Measurements from ENCODE around the gene KCTD20. TPM values are rescaled to one million over a fixed set of nuclear protein-coding genes. Genes with fewer than 3 reads are reported as not detected.

Gene KCTD20
- total and polyA plus RNA-seq, 3 experiments from 2014 or later, result 41.4 to 52.4 (median 52.3) TPM

GRCh38 chr6:36499918-36500317 is 57.1 kb downstream of the KCTD20 start:
- Mint-ChIP-seq H3K27me3 (no peaks in the 10 kb centered on the region), H3K4me3 (no peak overlapping the region), H3K4me1 (peaks cover 14 to 41% (median 36%) of the 10 kb centered on the region in 3 donors), H3K9me3 (no peaks in the 10 kb centered on the region), H3K36me3 (peaks cover 16 to 94% (median 31%) of the 10 kb centered on the region in 3 donors), H3K27ac (peak overlapping the region in 4 of 8 donors; percentile 6 to 42 (median 28))
- DNase-seq, result no peak
- Histone ChIP-seq H3K27me3 (ENCODE audit: insufficient read depth, low read length, poor library complexity, severe bottlenecking) (no peaks in the 10 kb centered on the region), H3K36me3 (ENCODE audit: insufficient read depth, low read length) (peaks cover 43% of the 10 kb centered on the region), H3K9me3 (ENCODE audit: low read length) (no peaks in the 10 kb centered on the region), H3K4me1 (ENCODE audit: insufficient read depth, low read length) (peaks cover 8% of the 10 kb centered on the region), H3K27ac (ENCODE audit: low read depth, low read length) (no peak overlapping the region), H3K4me3 (ENCODE audit: low read length) (no peak overlapping the region)
- ChIA-PET POLR2A (no interaction called here), CTCF (interaction anchor here (0.7 to 0.8 kb wide), 2 partner anchors 11 to 18 kb away, joined by 3 read pairs; no protein-coding TSS in a partner anchor)

GRCh38 chr6:36501686-36502085 is 58.9 kb downstream of the KCTD20 start:
- peak overlapping the region in 4 of 8 donors; percentile 11 to 86 (median 46) for H3K27ac Mint-ChIP-seq
- CTCF ChIA-PET, result no interaction called here
- Histone ChIP-seq H3K9me3 (ENCODE audit: low read length) (no peaks in the 10 kb centered on the region), H3K27me3 (ENCODE audit: insufficient read depth, low read length, poor library complexity, severe bottlenecking) (no peaks in the 10 kb centered on the region), H3K4me3 (ENCODE audit: low read length) (no peak overlapping the region), H3K27ac (ENCODE audit: low read depth, low read length) (no peak overlapping the region), H3K4me1 (ENCODE audit: insufficient read depth, low read length) (peaks cover 24% of the 10 kb centered on the region), H3K36me3 (ENCODE audit: insufficient read depth, low read length) (peaks cover 44% of the 10 kb centered on the region)
- H3K4me1 Mint-ChIP-seq, result peaks cover 29 to 51% (median 41%) of the 10 kb centered on the region in 3 donors
- no peaks in the 10 kb centered on the region for H3K9me3 Mint-ChIP-seq
- H3K27me3 Mint-ChIP-seq, result no peaks in the 10 kb centered on the region
- POLR2A ChIA-PET, result no interaction called here
- no peak for DNase-seq
- H3K4me3 Mint-ChIP-seq, result no peak overlapping the region
- H3K36me3 Mint-ChIP-seq, result peaks cover 20 to 94% (median 33%) of the 10 kb centered on the region in 3 donors

DNA sequence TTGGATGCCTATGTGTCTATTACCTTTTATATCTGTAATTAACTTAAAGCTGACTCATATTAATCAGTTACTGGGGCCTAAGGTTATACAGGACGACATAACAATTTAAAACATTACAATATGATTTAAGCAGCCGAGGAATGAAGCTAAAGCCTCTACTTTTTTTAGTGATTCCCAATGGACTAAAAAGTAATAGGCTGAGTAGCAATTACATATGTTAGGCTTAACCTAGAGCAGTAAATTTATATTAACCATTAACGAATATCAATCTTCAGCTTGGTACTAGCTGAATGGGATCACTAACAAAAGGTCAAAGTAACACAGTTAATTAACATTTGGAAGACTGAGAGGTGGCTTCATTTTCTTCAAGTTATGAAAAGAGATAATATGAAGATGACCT is 61.4 kb downstream of the KCTD20 start:
- H3K4me3 Mint-ChIP-seq, result no peak overlapping the region
- H3K36me3 ChIP-seq (ENCODE audit: insufficient read depth, low read length), result peaks cover 37% of the 10 kb centered on the region
- H3K9me3 ChIP-seq (ENCODE audit: low read length), result no peaks in the 10 kb centered on the region
- no peak for DNase-seq
- ChIA-PET POLR2A (interaction anchor here (0.5 kb wide), 1 partner anchor 37 kb away, joined by 5 read pairs; no protein-coding TSS in a partner anchor), CTCF (interaction anchor here (1.3 kb wide), 1 partner anchor 18 kb away, joined by 3 read pairs; no protein-coding TSS in a partner anchor)
- no peaks in the 10 kb centered on the region for H3K27me3 Mint-ChIP-seq
- H3K4me3 ChIP-seq (ENCODE audit: low read length), result no peak overlapping the region
- peaks cover 39 to 61% (median 46%) of the 10 kb centered on the region in 3 donors for H3K4me1 Mint-ChIP-seq
- peak overlapping the region in 4 of 8 donors; percentile 5 to 74 (median 53) for H3K27ac Mint-ChIP-seq
- H3K27ac ChIP-seq (ENCODE audit: low read depth, low read length), result no peak overlapping the region
- peaks cover 37% of the 10 kb centered on the region for H3K4me1 ChIP-seq (ENCODE audit: insufficient read depth, low read length)
- no peaks in the 10 kb centered on the region for H3K9me3 Mint-ChIP-seq
- H3K27me3 ChIP-seq (ENCODE audit: insufficient read depth, low read length, poor library complexity, severe bottlenecking), result no peaks in the 10 kb centered on the region
- H3K36me3 Mint-ChIP-seq, result peaks cover 11 to 95% (median 29%) of the 10 kb centered on the region in 3 donors

DNA sequence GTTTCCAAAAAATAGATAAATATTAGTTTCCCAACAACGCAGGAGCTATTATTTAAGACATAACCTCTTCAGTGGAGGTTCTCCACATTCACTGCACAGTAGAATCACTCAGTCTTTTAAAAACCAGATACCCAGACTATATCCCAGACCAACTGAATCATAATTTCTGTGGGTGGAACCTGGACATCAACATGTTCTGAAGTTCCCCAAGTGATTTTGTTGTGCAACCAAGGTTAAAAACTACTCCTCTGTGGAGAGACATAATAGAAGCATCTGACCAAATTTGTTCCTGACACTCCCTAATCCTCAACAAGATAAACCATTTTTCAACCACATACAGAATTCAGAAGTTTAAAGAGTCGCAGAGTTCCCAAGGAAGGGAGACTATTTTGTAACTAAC is 62.2 kb downstream of the KCTD20 start:
- no peak overlapping the region for H3K4me3 Mint-ChIP-seq
- H3K27me3 Mint-ChIP-seq, result no peaks in the 10 kb centered on the region
- H3K36me3 Mint-ChIP-seq, result peaks cover 11 to 95% (median 26%) of the 10 kb centered on the region in 3 donors
- DNase-seq, result no peak
- peaks cover 37% of the 10 kb centered on the region for H3K4me1 ChIP-seq (ENCODE audit: insufficient read depth, low read length)
- ChIA-PET CTCF (no interaction called here), POLR2A (interaction anchor here (2.0 kb wide), 1 partner anchor 41 kb away, joined by 4 read pairs; no protein-coding TSS in a partner anchor)
- H3K4me1 Mint-ChIP-seq, result peaks cover 37 to 58% (median 43%) of the 10 kb centered on the region in 3 donors
- peak overlapping the region in 6 of 8 donors; percentile 28 to 78 (median 71) for H3K27ac Mint-ChIP-seq
- no peaks in the 10 kb centered on the region for H3K9me3 ChIP-seq (ENCODE audit: low read length)
- H3K4me3 ChIP-seq (ENCODE audit: low read length), result no peak overlapping the region
- H3K36me3 ChIP-seq (ENCODE audit: insufficient read depth, low read length), result peaks cover 35% of the 10 kb centered on the region
- no peak overlapping the region for H3K27ac ChIP-seq (ENCODE audit: low read depth, low read length)
- no peaks in the 10 kb centered on the region for H3K9me3 Mint-ChIP-seq
- no peaks in the 10 kb centered on the region for H3K27me3 ChIP-seq (ENCODE audit: insufficient read depth, low read length, poor library complexity, severe bottlenecking)

- H3K36me3 ChIP-seq (ENCODE audit: insufficient read depth, low read length), result peaks cover 44% of the 10 kb centered on the region
- peaks cover 11 to 97% (median 28%) of the 10 kb centered on the region in 3 donors for H3K36me3 Mint-ChIP-seq
- CTCF ChIA-PET, result no interaction called here
These were observed 63.1 kb downstream of the KCTD20 start for GRCh38 chr6:36505744-36506534.

DNA sequence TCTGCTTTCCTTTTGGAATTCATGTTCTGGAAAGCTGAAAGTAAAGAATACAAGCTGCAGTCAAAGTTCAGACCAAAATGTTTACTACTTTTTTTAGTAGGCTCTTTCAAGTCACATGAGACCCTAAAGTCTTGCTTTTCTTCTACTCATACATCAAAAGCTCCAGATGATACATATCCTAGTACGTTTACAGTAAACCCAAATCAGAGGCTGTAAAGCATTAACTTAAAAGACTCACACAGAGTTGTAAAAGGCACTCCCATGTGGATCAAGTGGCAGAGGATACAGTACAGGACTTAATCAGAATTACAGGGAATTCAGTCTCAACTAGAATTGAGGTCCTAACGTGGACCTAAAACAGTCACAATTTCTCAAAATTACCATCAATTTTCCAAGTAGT is 63.8 kb downstream of the KCTD20 start:
- peaks cover 37% of the 10 kb centered on the region for H3K4me1 ChIP-seq (ENCODE audit: insufficient read depth, low read length)
- POLR2A ChIA-PET, result interaction anchor here (0.8 to 2.0 kb wide), 2 partner anchors 26 to 40 kb away, joined by 3 to 4 read pairs; no protein-coding TSS in a partner anchor
- peaks cover 50% of the 10 kb centered on the region for H3K36me3 ChIP-seq (ENCODE audit: insufficient read depth, low read length)
- CTCF ChIA-PET, result no interaction called here
- peak overlapping the region in 3 of 7 donors; percentile 41 to 69 (median 53) for H3K4me3 Mint-ChIP-seq
- no peaks in the 10 kb centered on the region for H3K9me3 Mint-ChIP-seq
- H3K27me3 Mint-ChIP-seq, result no peaks in the 10 kb centered on the region
- peaks cover 36 to 57% (median 43%) of the 10 kb centered on the region in 3 donors for H3K4me1 Mint-ChIP-seq
- no peak for DNase-seq
- H3K9me3 ChIP-seq (ENCODE audit: low read length), result no peaks in the 10 kb centered on the region
- no peak overlapping the region for H3K27ac ChIP-seq (ENCODE audit: low read depth, low read length)
- no peak overlapping the region for H3K4me3 ChIP-seq (ENCODE audit: low read length)
- H3K27ac Mint-ChIP-seq, result peak overlapping the region in 7 of 8 donors; percentile 40 to 87 (median 77)
- no peaks in the 10 kb centered on the region for H3K27me3 ChIP-seq (ENCODE audit: insufficient read depth, low read length, poor library complexity, severe bottlenecking)
- H3K36me3 Mint-ChIP-seq, result peaks cover 11 to 98% (median 28%) of the 10 kb centered on the region in 3 donors

More at GRCh38 chr6:36505744-36506534, 63.1 kb downstream of the KCTD20 start:
- Mint-ChIP-seq H3K27ac (peak overlapping the region; percentile 40 to 87 (median 69)), H3K27me3 (no peaks in the 10 kb centered on the region), H3K9me3 (no peaks in the 10 kb centered on the region), H3K4me3 (peak overlapping the region in 5 of 7 donors; percentile 7 to 69 (median 43)), H3K4me1 (peaks cover 37 to 58% (median 43%) of the 10 kb centered on the region in 3 donors)
- Histone ChIP-seq H3K4me3 (ENCODE audit: low read length) (no peak overlapping the region), H3K9me3 (ENCODE audit: low read length) (no peaks in the 10 kb centered on the region), H3K4me1 (ENCODE audit: insufficient read depth, low read length) (peaks cover 37% of the 10 kb centered on the region), H3K27me3 (ENCODE audit: insufficient read depth, low read length, poor library complexity, severe bottlenecking) (no peaks in the 10 kb centered on the region), H3K27ac (ENCODE audit: low read depth, low read length) (no peak overlapping the region)
- no peak for DNase-seq
- POLR2A ChIA-PET, result interaction anchor here (0.8 to 2.0 kb wide), 2 partner anchors 27 to 40 kb away, joined by 3 to 4 read pairs; no protein-coding TSS in a partner anchor

DNA sequence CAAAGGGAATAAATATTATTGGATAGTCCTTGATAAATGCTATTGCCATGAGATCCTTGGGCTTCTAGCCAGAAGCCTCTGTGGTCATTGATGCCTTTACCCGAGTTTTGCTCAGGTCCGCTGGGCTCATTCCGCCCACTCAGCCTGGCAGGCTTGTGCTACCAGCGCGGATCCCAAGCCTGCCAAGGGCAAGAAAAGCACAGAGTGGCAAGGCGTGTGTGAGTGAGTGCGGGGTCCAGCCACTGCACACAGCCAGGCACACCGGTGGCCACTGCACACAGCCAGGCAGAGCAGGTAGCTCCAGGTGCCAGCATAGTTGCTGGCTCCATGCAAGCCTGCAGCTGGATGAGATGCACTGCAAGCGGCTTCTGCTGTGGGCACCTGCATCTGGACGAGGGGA is 65.7 kb downstream of the KCTD20 start:
- DNase-seq, result no peak

GRCh38 chr6:36510365-36510764 is 67.6 kb downstream of the KCTD20 start:
- DNase-seq, result no peak
- Histone ChIP-seq H3K27ac (ENCODE audit: low read depth, low read length) (no peak overlapping the region), H3K4me1 (ENCODE audit: insufficient read depth, low read length) (peaks cover 32% of the 10 kb centered on the region), H3K27me3 (ENCODE audit: insufficient read depth, low read length, poor library complexity, severe bottlenecking) (no peaks in the 10 kb centered on the region), H3K9me3 (ENCODE audit: low read length) (no peaks in the 10 kb centered on the region), H3K36me3 (ENCODE audit: insufficient read depth, low read length) (peaks cover 54% of the 10 kb centered on the region), H3K4me3 (ENCODE audit: low read length) (no peak overlapping the region)
- ChIA-PET POLR2A (no interaction called here), CTCF (no interaction called here)
- Mint-ChIP-seq H3K9me3 (no peaks in the 10 kb centered on the region), H3K36me3 (peaks cover 6 to 91% (median 32%) of the 10 kb centered on the region in 3 donors), H3K27me3 (no peaks in the 10 kb centered on the region), H3K27ac (peak overlapping the region in 3 of 8 donors; percentile 45 to 75 (median 46)), H3K4me1 (peaks cover 35 to 53% (median 42%) of the 10 kb centered on the region in 3 donors), H3K4me3 (no peak overlapping the region)

More for the DNA sequence above, 65.7 kb downstream of the KCTD20 start:
- Mint-ChIP-seq H3K27me3 (no peaks in the 10 kb centered on the region), H3K9me3 (no peaks in the 10 kb centered on the region), H3K4me1 (peaks cover 35 to 53% (median 48%) of the 10 kb centered on the region in 3 donors), H3K36me3 (peaks cover 15 to 94% (median 29%) of the 10 kb centered on the region in 3 donors), H3K4me3 (no peak overlapping the region), H3K27ac (peak overlapping the region in 4 of 8 donors; percentile 26 to 72 (median 57))
- CTCF ChIA-PET, result interaction anchor here (1.1 kb wide), 1 partner anchor 18 kb away, joined by 3 read pairs; no protein-coding TSS in a partner anchor
- POLR2A ChIA-PET, result no interaction called here
- Histone ChIP-seq H3K27ac (ENCODE audit: low read depth, low read length) (no peak overlapping the region), H3K27me3 (ENCODE audit: insufficient read depth, low read length, poor library complexity, severe bottlenecking) (no peaks in the 10 kb centered on the region), H3K4me3 (ENCODE audit: low read length) (no peak overlapping the region), H3K9me3 (ENCODE audit: low read length) (no peaks in the 10 kb centered on the region), H3K36me3 (ENCODE audit: insufficient read depth, low read length) (peaks cover 58% of the 10 kb centered on the region), H3K4me1 (ENCODE audit: insufficient read depth, low read length) (peaks cover 37% of the 10 kb centered on the region)
